Measurements from ENCODE around the gene RPLP2. TPM values are rescaled to one million over a fixed set of nuclear protein-coding genes. Genes with fewer than 3 reads are reported as not detected.

Gene RPLP2
- total and polyA plus RNA-seq, 5 donors from 2014 or later = 2,313 to 3,705 (median 2,852) TPM

DNA sequence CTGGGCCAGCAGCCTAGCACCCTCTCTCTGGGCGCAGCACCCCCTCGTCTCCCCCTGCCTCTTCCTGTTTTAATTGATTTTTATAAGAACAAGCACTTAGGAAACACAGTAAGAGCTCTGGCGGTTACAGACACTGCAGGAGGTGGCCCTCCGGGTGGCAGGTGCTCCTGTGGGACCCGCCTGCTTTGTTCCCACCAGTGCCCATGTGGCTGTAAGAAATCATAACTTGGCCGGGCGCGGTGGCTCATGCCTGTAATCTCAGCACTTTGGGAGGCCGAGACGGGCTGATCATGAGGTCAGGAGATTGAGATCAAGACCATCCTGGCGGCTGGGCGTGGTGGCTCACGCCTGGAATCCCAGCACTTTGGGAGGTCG is 51.3 kb downstream of the RPLP2 start:
- Histone ChIP-seq H3K36me3 (ENCODE audit: control insufficient read depth, insufficient read depth, low read length) (no peaks in the 10 kb centered on the region), H3K27me3 (ENCODE audit: control insufficient read depth, insufficient read depth, low read length) (no peaks in the 10 kb centered on the region), H3K4me3 (ENCODE audit: low read depth, low read length) (no peak overlapping the region), H3K4me1 (ENCODE audit: control insufficient read depth, insufficient read depth, low read length, poor library complexity, severe bottlenecking) (no peaks in the 10 kb centered on the region), H3K27ac (ENCODE audit: insufficient read depth, low read length, poor library complexity, severe bottlenecking) (no peak overlapping the region), H3K9me3 (ENCODE audit: control insufficient read depth in 2 of 2, low read length in 2 of 2) (no peaks in the 10 kb centered on the region)
- no peaks in the 10 kb centered on the region for H3K36me3 Mint-ChIP-seq
- H3K27ac Mint-ChIP-seq = no peak overlapping the region
- H3K27me3 Mint-ChIP-seq = peaks cover 4% of the 10 kb centered on the region
- ATAC-seq (ENCODE audit: low read depth in 2 of 2) (no peak), DNase-seq (no peak)
- no peaks in the 10 kb centered on the region for H3K4me1 Mint-ChIP-seq
- H3K4me3 Mint-ChIP-seq = no peak overlapping the region
- H3K9me3 Mint-ChIP-seq = no peaks in the 10 kb centered on the region

GRCh38 chr11:862081-862661 is 52.4 kb downstream of the RPLP2 start:
- H3K27me3 ChIP-seq (ENCODE audit: control insufficient read depth, insufficient read depth, low read length) = no peaks in the 10 kb centered on the region
- no peak overlapping the region for H3K4me3 ChIP-seq (ENCODE audit: low read depth, low read length)
- no peaks in the 10 kb centered on the region for H3K9me3 Mint-ChIP-seq
- H3K4me3 Mint-ChIP-seq = no peak overlapping the region
- H3K27ac ChIP-seq (ENCODE audit: insufficient read depth, low read length, poor library complexity, severe bottlenecking) = no peak overlapping the region
- H3K36me3 Mint-ChIP-seq = no peaks in the 10 kb centered on the region
- no peak for ATAC-seq (ENCODE audit: low read depth in 2 of 2)
- no peak for DNase-seq
- peaks cover 4% of the 10 kb centered on the region for H3K27me3 Mint-ChIP-seq
- no peaks in the 10 kb centered on the region for H3K9me3 ChIP-seq (ENCODE audit: control insufficient read depth in 2 of 2, low read length in 2 of 2)
- no peaks in the 10 kb centered on the region for H3K4me1 ChIP-seq (ENCODE audit: control insufficient read depth, insufficient read depth, low read length, poor library complexity, severe bottlenecking)
- H3K36me3 ChIP-seq (ENCODE audit: control insufficient read depth, insufficient read depth, low read length) = no peaks in the 10 kb centered on the region
- H3K4me1 Mint-ChIP-seq = no peaks in the 10 kb centered on the region
- H3K27ac Mint-ChIP-seq = no peak overlapping the region

Other genes with a start within 250 kb of the RPLP2 start
- 5.1 TPM for gene LMNTD2, start 249.2 kb upstream of the RPLP2 start, total RNA-seq
- 1 to 10 TPM in 2 of 4 donors, under 1 TPM in 2; 0.79 to 1.4 (median 1.0) TPM for gene LMNTD2, start 249.2 kb upstream of the RPLP2 start, polyA plus RNA-seq
- gene RASSF7, start 249.0 kb upstream of the RPLP2 start, total RNA-seq = 27.2 TPM
- gene RASSF7, start 249.0 kb upstream of the RPLP2 start, polyA plus RNA-seq = 10 to 100 TPM; 23.9 to 34.2 (median 31.8) TPM
- 43.8 TPM for gene PHRF1, start 233.5 kb upstream of the RPLP2 start, total RNA-seq
- 1 to 10 TPM; 3.8 to 6.0 (median 5.0) TPM for gene PHRF1, start 233.5 kb upstream of the RPLP2 start, polyA plus RNA-seq
- gene IRF7, start 194.0 kb upstream of the RPLP2 start, total RNA-seq = 120 TPM
- gene IRF7, start 194.0 kb upstream of the RPLP2 start, polyA plus RNA-seq = 10 to 100 TPM; 27.2 to 38.9 (median 28.6) TPM
- gene CDHR5, start 185.0 kb upstream of the RPLP2 start, total RNA-seq = not detected
- not detected for gene CDHR5, start 185.0 kb upstream of the RPLP2 start, polyA plus RNA-seq
- gene SCT, start 182.8 kb upstream of the RPLP2 start, total RNA-seq = not detected
- not detected for gene SCT, start 182.8 kb upstream of the RPLP2 start, polyA plus RNA-seq
- gene DRD4, start 172.7 kb upstream of the RPLP2 start, total RNA-seq = not detected
- not detected for gene DRD4, start 172.7 kb upstream of the RPLP2 start, polyA plus RNA-seq
- gene DEAF1, start 114.7 kb upstream of the RPLP2 start, total RNA-seq = 84.1 TPM
- gene DEAF1, start 114.7 kb upstream of the RPLP2 start, polyA plus RNA-seq = 10 to 100 TPM; 33.5 to 46.5 (median 37.4) TPM
- 26.3 TPM for gene TMEM80, start 114.2 kb upstream of the RPLP2 start, total RNA-seq
- 10 to 100 TPM; 24.5 to 35.0 (median 27.0) TPM for gene TMEM80, start 114.2 kb upstream of the RPLP2 start, polyA plus RNA-seq
- gene EPS8L2, start 103.7 kb upstream of the RPLP2 start, total RNA-seq = 11.2 TPM
- gene EPS8L2, start 103.7 kb upstream of the RPLP2 start, polyA plus RNA-seq = 10 to 100 TPM; 17.4 to 19.4 (median 18.3) TPM
- gene TALDO1, start 62.5 kb upstream of the RPLP2 start, total RNA-seq = 68.3 TPM
- 100 to 1,000 TPM; 227 to 274 (median 240) TPM for gene TALDO1, start 62.5 kb upstream of the RPLP2 start, polyA plus RNA-seq
- gene GATD1, start 32.5 kb upstream of the RPLP2 start, total RNA-seq = 42.1 TPM
- gene GATD1, start 32.5 kb upstream of the RPLP2 start, polyA plus RNA-seq = 1 to 10 TPM; 3.6 to 5.5 (median 4.8) TPM
- not detected for gene CEND1, start 19.9 kb upstream of the RPLP2 start, total RNA-seq
- gene CEND1, start 19.9 kb upstream of the RPLP2 start, polyA plus RNA-seq = under 1 TPM in 3 of 4 donors, not detected in 1; 0.47 to 0.67 (median 0.49) TPM
- gene SLC25A22, start 11.7 kb upstream of the RPLP2 start, total RNA-seq = 20.3 TPM
- 1 to 10 TPM; 5.3 to 6.6 (median 6.4) TPM for gene SLC25A22, start 11.7 kb upstream of the RPLP2 start, polyA plus RNA-seq
- 31.7 TPM for gene PIDD1, start 4.7 kb upstream of the RPLP2 start, total RNA-seq
- gene PIDD1, start 4.7 kb upstream of the RPLP2 start, polyA plus RNA-seq = 1 to 10 TPM; 1.8 to 6.7 (median 4.3) TPM
- 195 TPM for gene PNPLA2, start 8.9 kb downstream of the RPLP2 start, total RNA-seq
- 10 to 100 TPM; 23.9 to 28.0 (median 24.6) TPM for gene PNPLA2, start 8.9 kb downstream of the RPLP2 start, polyA plus RNA-seq
- gene CRACR2B, start 18.0 kb downstream of the RPLP2 start, total RNA-seq = 1.2 TPM
- gene CRACR2B, start 18.0 kb downstream of the RPLP2 start, polyA plus RNA-seq = under 1 TPM in 3 of 4 donors, not detected in 1; 0.11 to 0.24 (median 0.18) TPM
- gene CD151, start 23.0 kb downstream of the RPLP2 start, total RNA-seq = 20.7 TPM
- gene CD151, start 23.0 kb downstream of the RPLP2 start, polyA plus RNA-seq = 10 to 100 TPM in 2 of 4 donors, 1 to 10 TPM in 2; 5.5 to 15.9 (median 8.8) TPM
- 43.1 TPM for gene POLR2L, start 32.6 kb downstream of the RPLP2 start, total RNA-seq
- 100 to 1,000 TPM in 1 of 4 donors, 10 to 100 TPM in 3; 62.7 to 101 (median 75.3) TPM for gene POLR2L, start 32.6 kb downstream of the RPLP2 start, polyA plus RNA-seq
- 2.2 TPM for gene TSPAN4, start 32.9 kb downstream of the RPLP2 start, total RNA-seq
- gene TSPAN4, start 32.9 kb downstream of the RPLP2 start, polyA plus RNA-seq = 1 to 10 TPM; 1.2 to 1.7 (median 1.4) TPM
- gene CHID1, start 100.8 kb downstream of the RPLP2 start, total RNA-seq = 28.7 TPM
- 10 to 100 TPM; 40.2 to 50.6 (median 47.7) TPM for gene CHID1, start 100.8 kb downstream of the RPLP2 start, polyA plus RNA-seq
- 85.9 TPM for gene AP2A2, start 115.9 kb downstream of the RPLP2 start, total RNA-seq
- gene AP2A2, start 115.9 kb downstream of the RPLP2 start, polyA plus RNA-seq = 10 to 100 TPM in 1 of 4 donors, 1 to 10 TPM in 3; 6.2 to 10.2 (median 7.0) TPM
- not detected for gene MUC6, start 226.8 kb downstream of the RPLP2 start, total RNA-seq
- under 1 TPM in 1 of 4 donors, not detected in 3; 0.23 TPM for gene MUC6, start 226.8 kb downstream of the RPLP2 start, polyA plus RNA-seq

All from CD4-positive, CD25-positive, alpha-beta regulatory T cell (primary cell).